Measurements from ENCODE around the gene TRIM7. TPM values are rescaled to one million over a fixed set of nuclear protein-coding genes. Genes with fewer than 3 reads are reported as not detected.

The TRIM7 gene
- total and polyA plus RNA-seq, 2 experiments from 2014 or later = 0.53 to 0.56 TPM

DNA sequence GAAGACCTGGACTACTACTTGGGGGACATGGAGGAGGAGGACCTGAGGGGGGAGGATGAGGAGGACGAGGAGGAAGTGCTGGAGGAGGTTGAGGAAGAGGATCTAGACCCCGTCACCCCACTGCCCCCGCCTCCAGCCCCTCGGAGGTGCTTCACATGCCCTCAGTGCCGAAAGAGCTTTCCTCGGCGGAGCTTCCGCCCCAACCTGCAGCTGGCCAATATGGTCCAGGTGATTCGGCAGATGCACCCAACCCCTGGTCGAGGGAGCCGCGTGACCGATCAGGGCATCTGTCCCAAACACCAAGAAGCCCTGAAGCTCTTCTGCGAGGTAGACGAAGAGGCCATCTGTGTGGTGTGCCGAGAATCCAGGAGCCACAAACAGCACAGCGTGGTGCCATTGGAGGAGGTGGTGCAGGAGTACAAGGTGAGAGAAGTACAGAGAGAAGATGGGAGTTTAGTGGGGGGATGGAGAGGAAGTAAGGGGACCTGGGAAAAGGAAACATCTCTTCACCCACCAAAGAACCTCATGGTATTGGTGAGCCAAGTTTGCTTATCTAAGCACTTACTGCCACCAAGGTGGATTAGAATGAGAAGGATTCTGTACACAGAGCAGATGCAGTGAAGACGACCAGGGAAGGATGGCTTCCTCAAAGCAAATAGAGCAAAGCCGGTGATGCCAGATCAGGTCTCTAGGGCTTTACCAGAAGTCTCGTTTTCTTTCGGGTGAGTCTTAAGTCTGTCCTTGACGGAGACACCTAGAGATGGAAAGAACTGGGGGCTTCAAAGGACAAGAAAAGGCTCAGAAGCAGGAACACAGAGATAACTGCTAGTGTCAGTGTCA, 19.6 kb upstream of the TRIM7 start (continued):
- TF ChIP-seq, protein P1, sequence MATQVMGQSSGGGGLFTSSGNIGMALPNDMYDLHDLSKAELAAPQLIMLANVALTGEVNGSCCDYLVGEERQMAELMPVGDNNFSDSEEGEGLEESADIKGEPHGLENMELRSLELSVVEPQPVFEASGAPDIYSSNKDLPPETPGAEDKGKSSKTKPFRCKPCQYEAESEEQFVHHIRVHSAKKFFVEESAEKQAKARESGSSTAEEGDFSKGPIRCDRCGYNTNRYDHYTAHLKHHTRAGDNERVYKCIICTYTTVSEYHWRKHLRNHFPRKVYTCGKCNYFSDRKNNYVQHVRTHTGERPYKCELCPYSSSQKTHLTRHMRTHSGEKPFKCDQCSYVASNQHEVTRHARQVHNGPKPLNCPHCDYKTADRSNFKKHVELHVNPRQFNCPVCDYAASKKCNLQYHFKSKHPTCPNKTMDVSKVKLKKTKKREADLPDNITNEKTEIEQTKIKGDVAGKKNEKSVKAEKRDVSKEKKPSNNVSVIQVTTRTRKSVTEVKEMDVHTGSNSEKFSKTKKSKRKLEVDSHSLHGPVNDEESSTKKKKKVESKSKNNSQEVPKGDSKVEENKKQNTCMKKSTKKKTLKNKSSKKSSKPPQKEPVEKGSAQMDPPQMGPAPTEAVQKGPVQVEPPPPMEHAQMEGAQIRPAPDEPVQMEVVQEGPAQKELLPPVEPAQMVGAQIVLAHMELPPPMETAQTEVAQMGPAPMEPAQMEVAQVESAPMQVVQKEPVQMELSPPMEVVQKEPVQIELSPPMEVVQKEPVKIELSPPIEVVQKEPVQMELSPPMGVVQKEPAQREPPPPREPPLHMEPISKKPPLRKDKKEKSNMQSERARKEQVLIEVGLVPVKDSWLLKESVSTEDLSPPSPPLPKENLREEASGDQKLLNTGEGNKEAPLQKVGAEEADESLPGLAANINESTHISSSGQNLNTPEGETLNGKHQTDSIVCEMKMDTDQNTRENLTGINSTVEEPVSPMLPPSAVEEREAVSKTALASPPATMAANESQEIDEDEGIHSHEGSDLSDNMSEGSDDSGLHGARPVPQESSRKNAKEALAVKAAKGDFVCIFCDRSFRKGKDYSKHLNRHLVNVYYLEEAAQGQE (IDR thresholded peaks at IDR 0.05; ENCODE audit: unreplicated experiment) = no peak
- TF ChIP-seq STAT1 (IDR thresholded peaks at IDR 0.05; ENCODE audit: unreplicated experiment) = no peak
- TF ChIP-seq NANOG (IDR thresholded peaks at IDR 0.05; ENCODE audit: borderline replicate concordance) = no peak
- TF ChIP-seq, protein P2, sequence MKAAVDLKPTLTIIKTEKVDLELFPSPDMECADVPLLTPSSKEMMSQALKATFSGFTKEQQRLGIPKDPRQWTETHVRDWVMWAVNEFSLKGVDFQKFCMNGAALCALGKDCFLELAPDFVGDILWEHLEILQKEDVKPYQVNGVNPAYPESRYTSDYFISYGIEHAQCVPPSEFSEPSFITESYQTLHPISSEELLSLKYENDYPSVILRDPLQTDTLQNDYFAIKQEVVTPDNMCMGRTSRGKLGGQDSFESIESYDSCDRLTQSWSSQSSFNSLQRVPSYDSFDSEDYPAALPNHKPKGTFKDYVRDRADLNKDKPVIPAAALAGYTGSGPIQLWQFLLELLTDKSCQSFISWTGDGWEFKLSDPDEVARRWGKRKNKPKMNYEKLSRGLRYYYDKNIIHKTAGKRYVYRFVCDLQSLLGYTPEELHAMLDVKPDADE (IDR thresholded peaks at IDR 0.05) = no peak

DNA sequence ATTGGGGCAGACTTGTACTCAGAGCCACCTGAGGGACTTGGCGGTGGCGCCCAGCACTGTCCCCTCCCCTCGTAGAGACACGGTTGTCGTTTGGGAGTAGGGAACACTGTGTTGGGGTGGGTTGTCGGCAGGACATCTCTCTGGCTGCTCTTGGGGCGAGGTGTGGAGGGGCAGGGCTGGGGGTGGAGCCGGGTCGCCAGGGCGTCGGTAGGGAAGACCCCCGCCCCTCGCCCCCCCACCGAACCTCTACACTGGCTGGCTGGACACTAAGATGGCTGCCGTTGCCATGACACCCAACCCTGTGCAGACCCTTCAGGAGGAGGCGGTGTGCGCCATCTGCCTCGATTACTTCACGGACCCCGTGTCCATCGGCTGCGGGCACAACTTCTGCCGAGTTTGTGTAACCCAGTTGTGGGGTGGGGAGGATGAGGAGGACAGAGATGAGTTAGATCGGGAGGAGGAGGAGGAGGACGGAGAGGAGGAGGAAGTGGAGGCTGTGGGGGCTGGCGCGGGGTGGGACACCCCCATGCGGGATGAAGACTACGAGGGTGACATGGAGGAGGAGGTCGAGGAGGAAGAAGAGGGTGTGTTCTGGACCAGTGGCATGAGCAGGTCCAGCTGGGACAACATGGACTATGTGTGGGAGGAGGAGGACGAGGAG, 18.9 kb upstream of the TRIM7 start:
- H3K9me2 ChIP-seq (ENCODE audit: insufficient read depth) = no peaks in the 10 kb centered on the region
- peak overlapping the region; percentile 66 for H3K4me3 ChIP-seq
- peak; percentile 19 for ATAC-seq
- peak overlapping the region; percentile 97 for H3K27ac Mint-ChIP-seq
- H3F3A ChIP-seq (replicated peaks; ENCODE audit: low read depth) = peaks cover 8% of the 10 kb centered on the region; the same call in 1 of the 2 replicates
- peaks cover 25% of the 10 kb centered on the region for H3K79me2 ChIP-seq (replicated peaks; ENCODE audit: insufficient read depth)
- peaks cover 7% of the 10 kb centered on the region; the same call in 1 of the 2 replicates for H3K36me3 ChIP-seq (ENCODE audit: insufficient read depth)
- H3K27me3 ChIP-seq (ENCODE audit: insufficient read depth) = no peaks in the 10 kb centered on the region
- TF ChIP-seq JUNB (IDR thresholded peaks at IDR 0.05; ENCODE audit: unreplicated experiment) = no peak
- TF ChIP-seq POLR2AphosphoS5 (IDR thresholded peaks at IDR 0.05; ENCODE audit: low read depth) = peak; percentile 18; the same call in 1 of the 2 replicates
- no peak for TF ChIP-seq NANOG (IDR thresholded peaks at IDR 0.05; ENCODE audit: borderline replicate concordance)
- TF ChIP-seq ZNF114 (CRISPR knock-in tag; IDR thresholded peaks at IDR 0.05) = no peak
- H3K9me3 Mint-ChIP-seq = peaks cover 12% of the 10 kb centered on the region
- H3K27ac ChIP-seq (ENCODE audit: low read depth) = peak overlapping the region; percentile 88
- H3K27me3 Mint-ChIP-seq (ENCODE audit: insufficient read depth, low read depth, poor library complexity) = peaks cover 44% of the 10 kb centered on the region
- H4K20me1 ChIP-seq (replicated peaks; ENCODE audit: insufficient read depth) = no peaks in the 10 kb centered on the region; the same call in 1 of the 2 replicates
- H3K4me3 Mint-ChIP-seq = peak overlapping the region; percentile 99
- peak; percentile 94 for DNase-seq (ENCODE audit: low spot score)
- peaks cover 13% of the 10 kb centered on the region; the same call in 2 of the 3 replicates for H3K36me3 Mint-ChIP-seq (ENCODE audit: low read depth)
- peaks cover 10% of the 10 kb centered on the region; the same call in 1 of the 2 replicates for H3K4me1 ChIP-seq (ENCODE audit: insufficient read depth)
- peak overlapping the region; percentile 91 for H2AFZ ChIP-seq
- peaks cover 20% of the 10 kb centered on the region for H3K4me1 Mint-ChIP-seq
- H3K4me2 ChIP-seq = peak overlapping the region; percentile 82
